Adrenal gland (tissue), 5 donors: ENCODE data around the gene ATP2C1.

Source experiments
- CTCF ChIP-seq, 6 experiments: fragments of 450-650 bp in 4 of 6; fragments of 200-600 bp in 2 of 6; sonication (generic) in 1 of 6; IDR thresholded peaks; 1 replicate in 5 of 6; 2 replicates in 1 of 6; pipeline versions ENCODE4 v1.5.1 to v1.8.0; 2016 to 2021; ENCODE audit warnings: antibody characterized with exemption in 6 of 6, mild to moderate bottlenecking in 2 of 6, moderate library complexity in 1 of 6
- POLR2A ChIP-seq, 2 donors: fragments of 450-650 bp; IDR thresholded peaks; one replicate each; pipeline ENCODE4 v1.6.1; 2017; ENCODE audit warnings: antibody characterized with exemption in 2 of 2, mild to moderate bottlenecking in 2 of 2, moderate library complexity in 1 of 2
- donor health status: DM: no; HTN: no; CAD: no.

- TF ChIP-seq CTCF (IDR thresholded peaks at IDR 0.05), result no peak
- no peak for TF ChIP-seq POLR2A (IDR thresholded peaks at IDR 0.05)
Measured at GRCh38 chr3:130969621-130970020, 75.7 kb downstream of the ATP2C1 start.
